22Rv1 (cell line): ENCODE measurements around the gene SNX13.

Source experiments
- ZFX ChIP-seq: fragments of 450-650 bp; IDR thresholded peaks from 2 replicates; pipeline ENCODE4 v1.6.1; 2017; ENCODE audit warnings: antibody characterized with exemption, borderline replicate concordance
- TF ChIP-seq, protein P1 (sequence below): fragments of 450-650 bp; IDR thresholded peaks from 2 replicates; pipeline ENCODE4 v1.5.1; 2017; ENCODE audit warnings: mild to moderate bottlenecking

DNA sequence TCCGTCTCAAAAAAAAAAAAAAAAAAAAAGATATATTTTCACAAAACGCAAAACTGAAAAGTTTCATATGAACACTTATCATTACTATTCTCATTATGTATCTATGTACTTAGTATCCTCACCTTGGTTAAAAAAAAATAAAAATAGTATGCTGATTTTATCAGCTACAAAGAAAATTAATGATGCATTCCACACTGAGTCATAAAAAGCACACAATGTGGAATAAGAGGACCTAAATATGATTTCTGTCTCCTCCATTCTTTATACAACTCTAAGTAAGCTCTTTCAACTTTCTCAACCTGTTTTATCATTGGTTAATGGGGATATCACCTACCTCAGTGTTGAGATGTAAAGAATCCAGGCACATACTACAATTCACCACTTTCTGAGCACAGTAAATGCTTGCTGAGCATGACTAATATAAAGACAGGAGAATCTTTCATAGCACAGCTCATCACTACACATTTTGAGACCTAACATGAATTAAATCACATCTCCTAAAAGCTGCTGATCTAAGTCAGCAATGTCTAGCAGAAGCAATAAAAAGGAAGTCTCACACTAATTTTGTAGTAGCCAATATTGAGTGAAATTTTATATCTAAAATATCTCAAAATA is 2.7 kb downstream of the SNX13 start:
- TF ChIP-seq, protein P1, sequence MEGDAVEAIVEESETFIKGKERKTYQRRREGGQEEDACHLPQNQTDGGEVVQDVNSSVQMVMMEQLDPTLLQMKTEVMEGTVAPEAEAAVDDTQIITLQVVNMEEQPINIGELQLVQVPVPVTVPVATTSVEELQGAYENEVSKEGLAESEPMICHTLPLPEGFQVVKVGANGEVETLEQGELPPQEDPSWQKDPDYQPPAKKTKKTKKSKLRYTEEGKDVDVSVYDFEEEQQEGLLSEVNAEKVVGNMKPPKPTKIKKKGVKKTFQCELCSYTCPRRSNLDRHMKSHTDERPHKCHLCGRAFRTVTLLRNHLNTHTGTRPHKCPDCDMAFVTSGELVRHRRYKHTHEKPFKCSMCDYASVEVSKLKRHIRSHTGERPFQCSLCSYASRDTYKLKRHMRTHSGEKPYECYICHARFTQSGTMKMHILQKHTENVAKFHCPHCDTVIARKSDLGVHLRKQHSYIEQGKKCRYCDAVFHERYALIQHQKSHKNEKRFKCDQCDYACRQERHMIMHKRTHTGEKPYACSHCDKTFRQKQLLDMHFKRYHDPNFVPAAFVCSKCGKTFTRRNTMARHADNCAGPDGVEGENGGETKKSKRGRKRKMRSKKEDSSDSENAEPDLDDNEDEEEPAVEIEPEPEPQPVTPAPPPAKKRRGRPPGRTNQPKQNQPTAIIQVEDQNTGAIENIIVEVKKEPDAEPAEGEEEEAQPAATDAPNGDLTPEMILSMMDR, result no peak
- TF ChIP-seq ZFX, result no peak
